ENCODE results near the gene C10orf67.
"Not testable (repeated sequence)": the region's sequence is repeated elsewhere in the genome, so short reads cannot be mapped to it uniquely, and the experiment has no call there.

C10orf67 gene

GRCh38 chr10:23270531-23270930, 74.1 kb downstream of the C10orf67 start:
- Histone ChIP-seq H3K27me3 (ENCODE audit: insufficient read depth, low read length) (no peaks in the 10 kb centered on the region), H3K27ac (ENCODE audit: low read depth, low read length) (no peak overlapping the region), H2AFZ (ENCODE audit: low read length, unreplicated experiment) (no peak overlapping the region), H3K36me3 (ENCODE audit: insufficient read depth, low read length) (no peaks in the 10 kb centered on the region), H3K79me2 (ENCODE audit: control insufficient read depth, insufficient read depth, low read length, unreplicated experiment) (no peaks in the 10 kb centered on the region), H3K4me3 (ENCODE audit: low read depth, low read length) (no peak overlapping the region), H3K4me1 (ENCODE audit: control insufficient read depth, insufficient read depth, low read length, unreplicated experiment) (no peaks in the 10 kb centered on the region)

- Histone ChIP-seq H3K4me3 (ENCODE audit: low read depth, low read length) (no peak overlapping the region), H2AFZ (ENCODE audit: low read length, unreplicated experiment) (no peak overlapping the region), H3K27ac (ENCODE audit: low read depth, low read length) (no peak overlapping the region), H3K79me2 (ENCODE audit: control insufficient read depth, insufficient read depth, low read length, unreplicated experiment) (no peaks in the 10 kb centered on the region), H3K36me3 (ENCODE audit: insufficient read depth, low read length) (no peaks in the 10 kb centered on the region), H3K4me1 (ENCODE audit: control insufficient read depth, insufficient read depth, low read length, unreplicated experiment) (no peaks in the 10 kb centered on the region), H3K27me3 (ENCODE audit: insufficient read depth, low read length) (peaks cover 57% of the 10 kb centered on the region)
Measured at GRCh38 chr10:23263441-23264164, 81.0 kb downstream of the C10orf67 start.

GRCh38 chr10:23262928-23263327, 81.7 kb downstream of the C10orf67 start:
- H3K79me2 ChIP-seq (ENCODE audit: control insufficient read depth, insufficient read depth, low read length, unreplicated experiment): no peaks in the 10 kb centered on the region
- no peak overlapping the region for H3K4me3 ChIP-seq (ENCODE audit: low read depth, low read length)
- no peaks in the 10 kb centered on the region for H3K4me1 ChIP-seq (ENCODE audit: control insufficient read depth, insufficient read depth, low read length, unreplicated experiment)
- no peak overlapping the region for H2AFZ ChIP-seq (ENCODE audit: low read length, unreplicated experiment)
- no peaks in the 10 kb centered on the region for H3K36me3 ChIP-seq (ENCODE audit: insufficient read depth, low read length)
- H3K27me3 ChIP-seq (ENCODE audit: insufficient read depth, low read length): peaks cover 57% of the 10 kb centered on the region
- no peak overlapping the region for H3K27ac ChIP-seq (ENCODE audit: low read depth, low read length)

- Histone ChIP-seq H3K4me3 (ENCODE audit: low read depth, low read length) (no peak overlapping the region), H3K27ac (ENCODE audit: low read depth, low read length) (no peak overlapping the region), H3K36me3 (ENCODE audit: insufficient read depth, low read length) (no peaks in the 10 kb centered on the region), H3K79me2 (ENCODE audit: control insufficient read depth, insufficient read depth, low read length, unreplicated experiment) (no peaks in the 10 kb centered on the region), H3K4me1 (ENCODE audit: control insufficient read depth, insufficient read depth, low read length, unreplicated experiment) (no peaks in the 10 kb centered on the region), H3K27me3 (ENCODE audit: insufficient read depth, low read length) (peaks cover 41% of the 10 kb centered on the region), H2AFZ (ENCODE audit: low read length, unreplicated experiment) (no peak overlapping the region)
Measured at GRCh38 chr10:23258516-23258915, 86.1 kb downstream of the C10orf67 start.

- Histone ChIP-seq H3K79me2 (ENCODE audit: control insufficient read depth, insufficient read depth, low read length, unreplicated experiment) (no peaks in the 10 kb centered on the region), H3K27me3 (ENCODE audit: insufficient read depth, low read length) (peaks cover 14% of the 10 kb centered on the region; the same call in 1 of the 2 replicates), H3K36me3 (ENCODE audit: insufficient read depth, low read length) (no peaks in the 10 kb centered on the region), H3K4me3 (ENCODE audit: low read depth, low read length) (no peak overlapping the region), H3K27ac (ENCODE audit: low read depth, low read length) (no peak overlapping the region), H3K4me1 (ENCODE audit: control insufficient read depth, insufficient read depth, low read length, unreplicated experiment) (no peaks in the 10 kb centered on the region), H2AFZ (ENCODE audit: low read length, unreplicated experiment) (no peak overlapping the region)
Measured at GRCh38 chr10:23253780-23254179, 90.8 kb downstream of the C10orf67 start.

GRCh38 chr10:23252859-23253258, 91.7 kb downstream of the C10orf67 start:
- peaks cover 22% of the 10 kb centered on the region; the same call in 1 of the 2 replicates for H3K27me3 ChIP-seq (ENCODE audit: insufficient read depth, low read length)
- not testable (repeated sequence) for H3K4me3 ChIP-seq (ENCODE audit: low read depth, low read length); H3K79me2 ChIP-seq (ENCODE audit: control insufficient read depth, insufficient read depth, low read length, unreplicated experiment); H3K36me3 ChIP-seq (ENCODE audit: insufficient read depth, low read length); H3K27ac ChIP-seq (ENCODE audit: low read depth, low read length); H2AFZ ChIP-seq (ENCODE audit: low read length, unreplicated experiment); H3K4me1 ChIP-seq (ENCODE audit: control insufficient read depth, insufficient read depth, low read length, unreplicated experiment)

- not testable (repeated sequence) for H3K4me1 ChIP-seq (ENCODE audit: control insufficient read depth, insufficient read depth, low read length, unreplicated experiment); H3K27me3 ChIP-seq (ENCODE audit: insufficient read depth, low read length); H3K4me3 ChIP-seq (ENCODE audit: low read depth, low read length); H2AFZ ChIP-seq (ENCODE audit: low read length, unreplicated experiment); H3K27ac ChIP-seq (ENCODE audit: low read depth, low read length); H3K36me3 ChIP-seq (ENCODE audit: insufficient read depth, low read length); H3K79me2 ChIP-seq (ENCODE audit: control insufficient read depth, insufficient read depth, low read length, unreplicated experiment)
Measured at GRCh38 chr10:23241779-23242178, 102.8 kb downstream of the C10orf67 start.

- Histone ChIP-seq H3K79me2 (ENCODE audit: control insufficient read depth, insufficient read depth, low read length, unreplicated experiment) (no peaks in the 10 kb centered on the region), H2AFZ (ENCODE audit: low read length, unreplicated experiment) (no peak overlapping the region), H3K27me3 (ENCODE audit: insufficient read depth, low read length) (no peaks in the 10 kb centered on the region), H3K36me3 (ENCODE audit: insufficient read depth, low read length) (no peaks in the 10 kb centered on the region), H3K4me1 (ENCODE audit: control insufficient read depth, insufficient read depth, low read length, unreplicated experiment) (no peaks in the 10 kb centered on the region), H3K4me3 (ENCODE audit: low read depth, low read length) (no peak overlapping the region), H3K27ac (ENCODE audit: low read depth, low read length) (no peak overlapping the region)
Measured at GRCh38 chr10:23238015-23238414, 106.6 kb downstream of the C10orf67 start.

- no peak overlapping the region for H3K27ac ChIP-seq (ENCODE audit: low read depth, low read length)
- no peaks in the 10 kb centered on the region for H3K27me3 ChIP-seq (ENCODE audit: insufficient read depth, low read length)
- no peaks in the 10 kb centered on the region for H3K4me1 ChIP-seq (ENCODE audit: control insufficient read depth, insufficient read depth, low read length, unreplicated experiment)
- H2AFZ ChIP-seq (ENCODE audit: low read length, unreplicated experiment): no peak overlapping the region
- H3K36me3 ChIP-seq (ENCODE audit: insufficient read depth, low read length): no peaks in the 10 kb centered on the region
- no peak overlapping the region for H3K4me3 ChIP-seq (ENCODE audit: low read depth, low read length)
- no peaks in the 10 kb centered on the region for H3K79me2 ChIP-seq (ENCODE audit: control insufficient read depth, insufficient read depth, low read length, unreplicated experiment)
Measured at GRCh38 chr10:23230582-23230981, 114.0 kb downstream of the C10orf67 start.

- H3K27me3 ChIP-seq (ENCODE audit: insufficient read depth, low read length): peaks cover 25% of the 10 kb centered on the region; the same call in 1 of the 2 replicates
- no peak overlapping the region for H2AFZ ChIP-seq (ENCODE audit: low read length, unreplicated experiment)
Measured at GRCh38 chr10:23217471-23217870, 127.1 kb downstream of the C10orf67 start.

GRCh38 chr10:23205972-23206642, 138.5 kb downstream of the C10orf67 start:
- Histone ChIP-seq H2AFZ (ENCODE audit: low read length, unreplicated experiment) (no peak overlapping the region), H3K27ac (ENCODE audit: low read depth, low read length) (no peak overlapping the region), H3K27me3 (ENCODE audit: insufficient read depth, low read length) (peaks cover 81% of the 10 kb centered on the region), H3K36me3 (ENCODE audit: insufficient read depth, low read length) (no peaks in the 10 kb centered on the region), H3K4me3 (ENCODE audit: low read depth, low read length) (no peak overlapping the region), H3K79me2 (ENCODE audit: control insufficient read depth, insufficient read depth, low read length, unreplicated experiment) (no peaks in the 10 kb centered on the region), H3K4me1 (ENCODE audit: control insufficient read depth, insufficient read depth, low read length, unreplicated experiment) (no peaks in the 10 kb centered on the region)

More at GRCh38 chr10:23217471-23217870, 127.1 kb downstream of the C10orf67 start:
- H3K4me3 ChIP-seq (ENCODE audit: low read depth, low read length): no peak overlapping the region
- no peaks in the 10 kb centered on the region for H3K4me1 ChIP-seq (ENCODE audit: control insufficient read depth, insufficient read depth, low read length, unreplicated experiment)
- no peak overlapping the region for H3K27ac ChIP-seq (ENCODE audit: low read depth, low read length)
- no peaks in the 10 kb centered on the region for H3K79me2 ChIP-seq (ENCODE audit: control insufficient read depth, insufficient read depth, low read length, unreplicated experiment)
- H3K36me3 ChIP-seq (ENCODE audit: insufficient read depth, low read length): no peaks in the 10 kb centered on the region

All from ACC112 (cell line).